GM23248 (cell line): ENCODE results near the gene HDAC7. TPM values are rescaled to one million over a fixed set of nuclear protein-coding genes. Genes with fewer than 3 reads are reported as not detected.

Source experiments
- DNase-seq: peaks from one replicate; pipeline ENCODE4 v3.0.0-alpha.2; 2015
- H2AFZ ChIP-seq: fragments of 200-600 bp; sonication (generic); 2 replicates; pipeline ENCODE4 v1.6.1; 2016; ENCODE audit warnings: antibody characterized with exemption
- H3F3A ChIP-seq: fragments of 200-600 bp; sonication (generic); 2 replicates; pipeline ENCODE4 v1.6.1; 2016; ENCODE audit warnings: mild to moderate bottlenecking, antibody characterized with exemption, mixed run types; ENCODE audit not compliant: insufficient read depth
- H3K27ac ChIP-seq: fragments of 200-600 bp; sonication (generic); 2 replicates; pipeline ENCODE4 v1.5.1; 2016; ENCODE audit warnings: mild to moderate bottlenecking
- H3K27me3 ChIP-seq: fragments of 200-600 bp; sonication (generic); replicated peaks from 2 replicates; pipeline ENCODE4 v1.6.1; 2016; ENCODE audit warnings: mild to moderate bottlenecking; ENCODE audit not compliant: insufficient read depth
- H3K36me3 ChIP-seq: fragments of 200-600 bp; sonication (generic); 2 replicates; pipeline ENCODE4 v1.6.1; 2016; ENCODE audit warnings: low read depth, mild to moderate bottlenecking
- H3K4me1 ChIP-seq: fragments of 200-600 bp; sonication (generic); 2 replicates; pipeline ENCODE4 v1.6.1; 2016; ENCODE audit warnings: mild to moderate bottlenecking; ENCODE audit not compliant: insufficient read depth
- H3K4me2 ChIP-seq: fragments of 200-600 bp; sonication (generic); one replicate; pipeline ENCODE4 v1.6.1; 2016; ENCODE audit warnings: mild to moderate bottlenecking; ENCODE audit not compliant: unreplicated experiment
- H3K4me3 ChIP-seq: fragments of 200-600 bp; sonication (generic); 2 replicates; pipeline ENCODE4 v1.5.1; 2016; ENCODE audit warnings: mild to moderate bottlenecking
- H3K79me2 ChIP-seq: fragments of 200-600 bp; sonication (generic); 2 replicates; pipeline ENCODE4 v1.6.1; 2016; ENCODE audit warnings: mild to moderate bottlenecking; ENCODE audit not compliant: insufficient read depth
- H3K9ac ChIP-seq: fragments of 200-600 bp; sonication (generic); 2 replicates; pipeline ENCODE4 v1.6.1; 2016; ENCODE audit warnings: mild to moderate bottlenecking
- H3K9me2 ChIP-seq: fragments of 200-600 bp; sonication (generic); 2 replicates; pipeline ENCODE4 v1.6.1; 2016; ENCODE audit warnings: mixed run types, mild to moderate bottlenecking, moderate library complexity; ENCODE audit not compliant: insufficient read depth
- H3K9me3 ChIP-seq: fragments of 200-600 bp; sonication (generic); one replicate; pipeline ENCODE4 v1.6.1; 2017; ENCODE audit warnings: low read depth
- H4K20me1 ChIP-seq: fragments of 200-600 bp; sonication (generic); 2 replicates; pipeline ENCODE4 v1.6.0; 2016; ENCODE audit not compliant: insufficient read depth
- EZH2 ChIP-seq: fragments of 200-600 bp; sonication (generic); IDR thresholded peaks from 2 replicates; pipeline ENCODE4 v1.6.1; 2018; ENCODE audit warnings: antibody characterized with exemption, mild to moderate bottlenecking; ENCODE audit not compliant: insufficient read depth, poor library complexity, severe bottlenecking
- EZH2phosphoT487 ChIP-seq: fragments of 200-600 bp; sonication (generic); IDR thresholded peaks from 2 replicates; pipeline ENCODE4 v1.6.1; 2018; ENCODE audit warnings: antibody characterized with exemption, moderate library complexity, mild to moderate bottlenecking, low read depth; ENCODE audit not compliant: insufficient read depth
- WGBS, 2 experiments: methylation state at CpG; one replicate each; pipeline ENCODE4 v1.1.6; 2015 to 2017; ENCODE audit warnings: low lambda C conversion rate in 2 of 2, low coverage in 1 of 2; ENCODE audit errors: missing lambda C conversion rate in 2 of 2; 5-methylcytosine and 5-hydroxymethylcytosine counted together
- in situ Hi-C: fragments of 300-500 bp; cut with MboI; formaldehyde crosslinking; loops from 2 replicates; pipeline ENCODE4 v1.15.0; 2020
- polyA plus RNA-seq: library from polyadenylated mRNA; unstranded; fragments of >200 nt; fragmentation: Nextera tagmentation; extraction: Ambion mirVana; gene quantifications from 2 replicates; pipeline ENCODE4 v1.2.1, GENCODE V29; 2016
- total RNA-seq: library from RNA; depleted of rRNA; stranded (reverse); fragments of >200 nt; shearing (Covaris generic); gene quantifications from 2 replicates; pipeline ENCODE4 v1.2.3, GENCODE V29; 2014

HDAC7 gene
- total and polyA plus RNA-seq, 2 experiments from 2014 or later: 46.2 to 62.9 TPM

- H3K79me2 ChIP-seq: no peaks in the 10 kb centered on the region
- peaks cover 4% of the 10 kb centered on the region for H3K4me1 ChIP-seq
- H3K4me3 ChIP-seq: no peak overlapping the region
- H2AFZ ChIP-seq: no peak overlapping the region
- H3F3A ChIP-seq: peaks cover 5% of the 10 kb centered on the region
- H3K27ac ChIP-seq: no peak overlapping the region
- 78 to 82% methylated on average over 4 of the region's 4 CpGs for WGBS, 2 experiments
- no peak overlapping the region for H3K9ac ChIP-seq
- no peaks in the 10 kb centered on the region for H3K9me3 ChIP-seq
- H3K4me2 ChIP-seq: no peak overlapping the region
- in situ Hi-C loops: no loop called here
- no peak for DNase-seq
- no peaks in the 10 kb centered on the region for H3K9me2 ChIP-seq
- no peaks in the 10 kb centered on the region for H4K20me1 ChIP-seq
- TF ChIP-seq EZH2: no peak
- no peak for TF ChIP-seq EZH2phosphoT487
- no peaks in the 10 kb centered on the region for H3K27me3 ChIP-seq
- H3K36me3 ChIP-seq: no peaks in the 10 kb centered on the region
These were observed 72.6 kb downstream of the HDAC7 start for GRCh38 chr12:47747126-47747525.

GRCh38 chr12:47746523-47746922, 73.2 kb downstream of the HDAC7 start:
- Histone ChIP-seq H3K9me2 (no peaks in the 10 kb centered on the region), H4K20me1 (no peaks in the 10 kb centered on the region), H3K4me2 (no peak overlapping the region), H3K36me3 (no peaks in the 10 kb centered on the region), H2AFZ (no peak overlapping the region), H3F3A (no peaks in the 10 kb centered on the region; the same call in 1 of the 2 replicates), H3K27me3 (no peaks in the 10 kb centered on the region), H3K4me3 (no peak overlapping the region), H3K27ac (no peak overlapping the region), H3K79me2 (no peaks in the 10 kb centered on the region), H3K9me3 (no peaks in the 10 kb centered on the region), H3K4me1 (no peaks in the 10 kb centered on the region), H3K9ac (no peak overlapping the region)
- 74 to 78% methylated on average over 7 of the region's 7 CpGs for whole genome bisulfite sequencing, 2 experiments
- no peak for DNase-seq
- in situ Hi-C loops: no loop called here
- TF ChIP-seq EZH2 (no peak), EZH2phosphoT487 (no peak)

GRCh38 chr12:47746073-47746472, 73.6 kb downstream of the HDAC7 start:
- in situ Hi-C loops: no loop called here
- TF ChIP-seq EZH2: no peak
- no peak for TF ChIP-seq EZH2phosphoT487
- no peaks in the 10 kb centered on the region for H3K36me3 ChIP-seq
- H3K27ac ChIP-seq: no peak overlapping the region
- H2AFZ ChIP-seq: no peak overlapping the region
- no peaks in the 10 kb centered on the region for H3K27me3 ChIP-seq
- H3K4me3 ChIP-seq: no peak overlapping the region
- no peaks in the 10 kb centered on the region for H3K9me3 ChIP-seq
- H3F3A ChIP-seq: no peaks in the 10 kb centered on the region
- H4K20me1 ChIP-seq: no peaks in the 10 kb centered on the region
- no peak overlapping the region for H3K9ac ChIP-seq
- WGBS, 2 experiments: 76 to 91% methylated on average over 5 of the region's 5 CpGs
- H3K4me2 ChIP-seq: no peak overlapping the region
- H3K4me1 ChIP-seq: no peaks in the 10 kb centered on the region
- DNase-seq: no peak
- no peaks in the 10 kb centered on the region for H3K79me2 ChIP-seq
- H3K9me2 ChIP-seq: no peaks in the 10 kb centered on the region

- no peaks in the 10 kb centered on the region for H3K27me3 ChIP-seq
- H3K9me2 ChIP-seq: no peaks in the 10 kb centered on the region
- no peaks in the 10 kb centered on the region for H3F3A ChIP-seq
- no peak overlapping the region for H3K27ac ChIP-seq
- in situ Hi-C loops: no loop called here
- no peak for TF ChIP-seq EZH2phosphoT487
- TF ChIP-seq EZH2: no peak
- no peaks in the 10 kb centered on the region for H4K20me1 ChIP-seq
- H3K4me2 ChIP-seq: no peak overlapping the region
- no peaks in the 10 kb centered on the region for H3K4me1 ChIP-seq
- no peak overlapping the region for H3K4me3 ChIP-seq
- H3K36me3 ChIP-seq: no peaks in the 10 kb centered on the region
- 79 to 81% methylated on average over 16 of the region's 16 CpGs for WGBS, 2 experiments
- H2AFZ ChIP-seq: no peak overlapping the region
- H3K9ac ChIP-seq: no peak overlapping the region
- DNase-seq: no peak
- no peaks in the 10 kb centered on the region for H3K79me2 ChIP-seq
- no peaks in the 10 kb centered on the region for H3K9me3 ChIP-seq
These were observed 74.1 kb downstream of the HDAC7 start for GRCh38 chr12:47745485-47746041.
